Erythroblast (primary cell): ENCODE data around the gene GK.
"Not testable (repeated sequence)": the region's sequence is repeated elsewhere in the genome, so short reads cannot be mapped to it uniquely, and the experiment has no call there.

Experiments
- GATA1 ChIP-seq: IDR thresholded peaks from 2 replicates; pipeline ENCODE4 v1.6.1; 2011; ENCODE audit warnings: low read depth, mild to moderate bottlenecking, control low read depth, low read length, moderate library complexity
- POLR2A ChIP-seq: IDR thresholded peaks from 2 replicates; pipeline ENCODE4 v1.6.1; 2011; ENCODE audit warnings: mild to moderate bottlenecking, low read length

DNA sequence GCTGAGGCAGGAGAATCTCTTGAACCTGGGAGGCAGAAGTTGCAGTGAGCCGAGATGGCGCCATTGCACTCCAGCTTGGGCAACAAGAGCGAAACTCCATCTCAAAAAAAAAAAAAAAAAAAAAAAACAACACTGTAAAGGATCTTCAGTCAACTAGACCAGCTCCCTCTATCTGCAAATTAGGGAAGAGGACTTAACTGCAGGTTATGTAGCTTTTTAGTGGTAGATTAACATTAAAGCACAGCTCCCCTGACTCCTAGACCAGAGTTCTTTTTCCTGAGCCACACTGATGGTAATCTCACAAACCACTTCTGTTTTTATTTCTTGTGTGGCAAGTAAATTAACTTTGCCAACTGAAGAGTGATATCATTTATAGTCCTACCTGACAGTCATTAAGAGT lies 18.0 kb downstream of the GK start:
- TF ChIP-seq POLR2A, GATA1: not testable (repeated sequence)
